ENCODE measurements around the gene SIDT2.

Gene SIDT2

GRCh38 chr11:117175781-117176180 lies 2.8 kb upstream of the SIDT2 start:
- H3K4me3 ChIP-seq (ENCODE audit: low read depth, low read length) = no peak overlapping the region
- DNase-seq (ENCODE audit: low read depth) = no peak
- TF ChIP-seq CTCF (IDR thresholded peaks at IDR 0.05; ENCODE audit: low read depth, low read length) (no peak), MAX (IDR thresholded peaks at IDR 0.05; ENCODE audit: low read depth, low read length) (no peak), POLR2A (IDR thresholded peaks at IDR 0.05; ENCODE audit: extremely low read depth, insufficient read length) (no peak), MYC (IDR thresholded peaks at IDR 0.05; ENCODE audit: low read depth, low read length) (no peak)

- no peak for TF ChIP-seq MAX (IDR thresholded peaks at IDR 0.05; ENCODE audit: low read depth, low read length)
- no peak overlapping the region for H3K4me3 ChIP-seq (ENCODE audit: low read depth, low read length)
- no peak for DNase-seq (ENCODE audit: low read depth)
Observed at GRCh38 chr11:117176186-117176585, 2.4 kb upstream of the SIDT2 start.

- peak overlapping the region; percentile 63 for H3K4me3 ChIP-seq (ENCODE audit: low read depth, low read length)
- TF ChIP-seq CTCF (IDR thresholded peaks at IDR 0.05; ENCODE audit: low read depth, low read length) (no peak), MYC (IDR thresholded peaks at IDR 0.05; ENCODE audit: low read depth, low read length) (no peak), MAX (IDR thresholded peaks at IDR 0.05; ENCODE audit: low read depth, low read length) (no peak), POLR2A (IDR thresholded peaks at IDR 0.05; ENCODE audit: extremely low read depth, insufficient read length) (no peak)
- DNase-seq (ENCODE audit: low read depth) = no peak
Observed at GRCh38 chr11:117177534-117178209, 871 bp upstream of the SIDT2 start.

- peak overlapping the region; percentile 63 for H3K4me3 ChIP-seq (ENCODE audit: low read depth, low read length)
- peak; percentile 91 for DNase-seq (ENCODE audit: low read depth)
- TF ChIP-seq MAX (IDR thresholded peaks at IDR 0.05; ENCODE audit: low read depth, low read length) (no peak), POLR2A (IDR thresholded peaks at IDR 0.05; ENCODE audit: extremely low read depth, insufficient read length) (no peak), MYC (IDR thresholded peaks at IDR 0.05; ENCODE audit: low read depth, low read length) (no peak), CTCF (IDR thresholded peaks at IDR 0.05; ENCODE audit: low read depth, low read length) (no peak)
Observed at GRCh38 chr11:117179048-117179999, 781 bp downstream of the SIDT2 start.

- H3K4me3 ChIP-seq (ENCODE audit: low read depth, low read length) = peak overlapping the region; percentile 63
- no peak for DNase-seq (ENCODE audit: low read depth)
- TF ChIP-seq POLR2A (IDR thresholded peaks at IDR 0.05; ENCODE audit: extremely low read depth, insufficient read length) = no peak
- TF ChIP-seq CTCF (IDR thresholded peaks at IDR 0.05; ENCODE audit: low read depth, low read length) = no peak
- no peak for TF ChIP-seq MAX (IDR thresholded peaks at IDR 0.05; ENCODE audit: low read depth, low read length)
- TF ChIP-seq MYC (IDR thresholded peaks at IDR 0.05; ENCODE audit: low read depth, low read length) = no peak
Observed at GRCh38 chr11:117180020-117180419, 1.5 kb downstream of the SIDT2 start.
